Stimulated activated CD4-positive, alpha-beta T cell treated with anti-CD3 and anti-CD28 coated beads, Interleukin-15, amount 100 ng/mL, for 48 hours (primary cell): ENCODE data around the gene RIPK4.
"Not testable (repeated sequence)": the region's sequence is repeated elsewhere in the genome, so short reads cannot be mapped to it uniquely, and the experiment has no call there.

Experiments used
- DNase-seq, 2 donors: peaks; one replicate each; pipeline ENCODE4 v3.0.0-alpha.2; 2020; ENCODE audit warnings: low read depth in 2 of 2

The RIPK4 gene

DNA sequence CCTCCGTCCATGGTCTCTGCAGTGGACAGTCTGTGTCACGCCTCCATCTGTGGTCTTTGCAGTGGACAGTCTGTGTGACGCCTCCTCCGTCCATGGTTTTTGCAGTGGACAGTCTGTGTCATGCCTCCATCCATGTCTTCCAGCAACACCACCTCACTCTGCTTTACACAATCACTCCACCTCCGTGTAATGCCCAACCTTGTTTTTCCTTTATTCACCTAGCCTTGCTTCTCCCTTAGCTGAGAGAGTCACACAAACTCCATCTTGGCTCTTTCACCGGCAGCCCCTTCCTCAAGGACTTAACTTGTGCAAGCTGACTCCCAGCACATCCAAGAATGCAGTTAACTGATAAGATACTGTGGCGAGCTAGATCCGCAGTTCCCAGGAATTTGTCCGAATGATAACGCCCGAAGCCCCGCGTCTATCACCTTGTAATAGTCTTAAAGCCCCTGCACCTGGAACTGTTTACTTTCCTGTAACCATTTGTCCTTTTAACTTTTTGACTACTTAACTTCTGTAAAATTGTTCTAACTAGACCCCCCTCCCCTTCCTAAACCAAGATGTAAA lies 52.5 kb downstream of the RIPK4 start:
- not testable (repeated sequence) for DNase-seq

DNA sequence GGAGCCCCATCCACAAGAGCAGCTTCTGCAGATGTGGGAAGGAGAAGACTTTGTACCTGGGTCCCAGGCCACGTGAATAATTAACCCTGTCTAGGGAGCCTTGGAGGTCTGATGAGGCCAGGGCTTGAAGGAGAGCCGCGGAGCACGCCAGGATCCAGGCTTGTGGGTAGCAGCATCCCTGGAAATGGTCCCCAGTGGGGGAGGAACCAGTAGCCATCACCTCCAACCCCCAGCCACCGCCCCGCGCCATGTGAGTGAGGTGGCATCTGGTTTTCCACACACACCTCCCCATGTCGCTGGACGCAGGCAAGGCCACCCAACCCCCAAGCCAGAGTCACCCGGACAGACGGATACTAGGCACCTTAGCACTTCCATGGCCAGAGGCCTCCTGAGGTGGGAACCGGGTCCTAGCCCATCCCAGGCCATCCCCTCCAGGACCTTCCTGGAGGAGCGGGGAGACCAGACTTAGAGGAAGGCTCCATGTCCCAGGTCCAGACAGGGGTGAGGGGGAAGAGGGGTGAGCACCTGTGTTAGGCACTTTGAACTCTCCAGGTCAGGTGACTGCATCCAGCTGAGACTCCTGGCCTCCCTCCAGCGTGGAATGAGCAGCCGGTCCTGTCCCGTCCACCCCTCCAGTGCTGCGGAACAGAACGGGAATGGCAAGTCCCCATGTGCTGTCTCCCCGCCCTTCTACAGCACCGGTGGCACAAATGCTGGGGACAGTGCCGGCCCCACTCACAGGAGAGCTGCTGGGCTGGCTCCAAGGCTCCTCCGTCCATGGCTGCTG lies 53.2 kb downstream of the RIPK4 start:
- no peak for DNase-seq

DNA sequence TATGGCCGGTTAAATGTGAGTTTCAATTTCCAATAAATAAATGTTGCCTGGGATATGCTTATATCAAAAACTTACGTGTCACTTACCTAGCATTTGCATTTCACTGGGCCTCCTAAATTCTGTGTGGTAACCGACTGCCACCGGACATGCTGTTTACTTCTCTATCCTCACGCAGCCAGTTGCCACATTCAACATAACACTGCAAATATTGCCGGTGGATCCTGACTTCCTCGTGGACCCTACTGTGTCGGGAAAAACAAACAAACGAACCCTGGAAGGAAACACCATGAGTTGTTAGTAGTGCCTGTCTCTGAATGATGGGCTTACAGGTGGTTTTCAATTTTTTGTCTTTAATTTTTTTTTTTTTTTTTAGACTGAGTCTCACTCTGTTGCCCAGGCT lies 54.1 kb downstream of the RIPK4 start:
- no peak for DNase-seq

DNA sequence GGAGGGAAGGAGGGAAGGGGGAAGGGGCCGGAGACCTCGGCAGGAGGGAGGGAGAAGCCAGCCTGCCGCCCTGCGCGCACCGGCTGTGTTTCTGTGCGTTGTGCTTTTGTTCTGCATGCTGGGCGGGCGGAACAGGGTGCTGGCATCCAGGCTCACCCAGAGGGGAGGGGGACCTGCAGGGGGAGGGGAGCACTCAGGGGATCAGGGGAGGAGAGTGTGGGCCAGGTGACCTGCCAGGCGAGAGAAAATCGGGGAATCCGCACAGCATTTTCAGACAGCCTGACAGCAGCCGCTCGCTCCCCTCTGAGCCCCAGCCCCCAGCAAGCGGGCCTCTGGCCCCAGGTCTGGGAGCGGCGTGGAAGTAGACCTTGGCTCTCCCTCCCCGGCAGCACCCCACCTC lies 54.7 kb downstream of the RIPK4 start:
- no peak for DNase-seq

DNA sequence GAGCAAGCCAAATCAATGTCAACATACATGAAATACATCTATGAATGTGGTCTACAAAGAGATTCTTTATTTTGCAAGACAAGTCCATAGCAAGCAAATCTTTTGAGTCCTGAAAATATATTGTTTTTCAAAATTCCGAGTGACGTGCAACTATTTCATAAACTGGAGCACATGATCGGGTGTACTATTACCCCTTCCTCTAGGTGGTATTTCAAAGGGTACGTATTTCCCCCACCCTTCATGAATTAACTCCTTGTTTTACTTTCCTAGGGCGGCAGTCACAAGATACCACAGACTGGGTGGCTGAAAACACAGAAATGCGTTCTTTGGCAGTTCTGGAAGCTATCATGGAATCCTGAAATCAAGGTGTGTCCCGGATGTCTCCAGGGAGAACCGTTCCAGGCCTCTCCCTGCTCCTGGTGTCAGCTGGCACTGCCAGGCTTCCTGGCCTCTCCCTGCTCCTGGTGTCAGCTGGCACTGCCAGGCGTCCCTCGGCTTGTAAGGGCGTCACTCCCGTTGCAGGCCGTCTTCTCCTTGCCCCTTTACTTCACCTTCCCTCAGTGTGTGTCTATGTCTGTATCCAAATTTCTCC lies 55.3 kb downstream of the RIPK4 start:
- DNase-seq = no peak

DNA sequence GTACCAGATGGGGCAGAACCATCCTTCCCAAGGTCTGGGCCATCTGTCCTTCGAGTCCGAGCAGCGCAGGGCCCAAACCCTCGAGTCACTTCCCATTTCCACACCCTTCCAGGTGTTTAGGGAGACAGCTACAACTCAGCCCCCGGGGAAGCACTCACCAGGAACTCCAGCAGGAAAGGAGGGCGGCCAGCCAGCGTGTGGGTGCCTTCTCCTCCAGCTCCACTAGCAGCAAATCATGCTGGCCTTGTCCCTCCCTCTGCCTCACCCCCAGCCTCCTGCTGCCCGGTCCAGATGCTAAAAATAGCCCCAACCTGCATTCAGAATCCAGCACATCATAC lies 56.1 kb downstream of the RIPK4 start:
- no peak for DNase-seq

DNA sequence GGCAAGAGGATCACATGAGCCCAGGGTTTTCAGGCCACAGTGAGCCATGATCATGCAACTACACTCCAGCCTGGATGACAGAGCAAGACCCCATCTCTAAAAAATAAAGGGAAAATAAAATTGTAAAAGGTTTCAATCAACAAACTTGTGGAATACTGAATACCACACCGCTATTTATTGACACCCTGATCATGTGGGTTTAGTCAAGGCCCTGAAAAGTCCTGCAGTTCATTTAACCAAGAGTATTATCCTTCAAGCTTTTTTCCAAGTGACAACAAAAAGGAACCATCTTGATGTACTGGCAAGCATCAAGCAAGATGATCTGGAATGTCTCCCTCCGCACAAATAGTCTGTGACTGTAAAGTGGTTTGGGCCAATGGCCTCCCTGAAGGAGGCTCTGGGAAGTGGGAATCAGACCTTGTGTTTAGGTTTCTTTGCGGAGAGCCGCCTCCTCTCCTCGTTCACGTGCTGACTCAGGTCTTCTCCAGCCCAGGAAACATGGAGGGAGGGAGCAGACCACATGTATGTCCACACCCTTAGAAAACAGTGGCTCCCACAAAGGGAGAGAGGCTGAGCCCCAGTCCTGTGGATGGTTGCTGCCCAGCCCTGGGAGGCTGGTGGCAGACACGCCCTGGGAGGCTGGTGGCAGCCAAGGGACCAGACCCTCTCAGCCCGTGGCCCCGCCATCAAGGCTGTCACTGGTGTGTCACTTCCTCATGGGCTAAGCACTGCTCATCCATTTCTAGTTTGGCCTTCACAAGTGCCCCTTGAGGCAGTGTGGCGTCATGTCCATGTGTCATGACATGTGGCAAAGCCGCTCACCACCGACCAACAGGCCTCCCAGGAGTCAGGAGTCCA lies 56.7 kb downstream of the RIPK4 start:
- DNase-seq = no peak

DNA sequence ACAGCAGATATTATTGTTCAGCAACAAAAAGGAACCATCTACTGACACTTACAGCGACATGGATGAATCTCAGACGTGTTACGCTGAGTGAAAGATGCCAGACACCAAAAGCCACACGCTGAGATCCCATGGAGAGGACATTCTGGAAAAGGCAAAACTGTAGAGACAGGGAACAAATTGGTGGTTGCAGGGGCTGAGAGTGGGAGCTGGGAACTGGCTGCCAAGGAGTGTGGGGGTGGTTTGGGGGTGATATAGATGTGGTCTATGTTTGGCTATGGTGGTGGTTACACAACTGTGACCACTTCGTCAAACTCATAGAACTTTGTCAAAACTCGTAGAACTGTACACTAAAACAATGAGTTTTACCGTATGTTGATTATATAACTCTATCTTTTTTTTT lies 57.7 kb downstream of the RIPK4 start:
- no peak for DNase-seq

DNA sequence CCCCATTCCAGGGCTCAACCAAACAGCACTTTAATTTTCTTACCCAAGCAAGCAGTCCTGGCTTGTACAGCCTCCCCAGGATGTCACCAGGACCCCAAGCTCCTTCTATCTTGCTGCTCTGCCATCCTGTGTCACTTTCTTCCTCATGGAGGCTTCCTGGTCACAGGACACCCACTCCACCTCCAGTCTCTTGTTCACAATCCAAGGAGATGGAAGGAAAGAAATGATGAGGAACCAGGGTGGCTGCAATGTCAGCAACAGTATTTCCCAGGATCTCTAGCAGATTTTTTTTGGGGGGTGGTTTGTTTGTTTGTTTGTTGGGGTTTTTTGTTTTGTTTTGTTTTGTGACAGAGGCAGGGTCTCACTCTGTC lies 58.9 kb downstream of the RIPK4 start:
- DNase-seq = no peak

DNA sequence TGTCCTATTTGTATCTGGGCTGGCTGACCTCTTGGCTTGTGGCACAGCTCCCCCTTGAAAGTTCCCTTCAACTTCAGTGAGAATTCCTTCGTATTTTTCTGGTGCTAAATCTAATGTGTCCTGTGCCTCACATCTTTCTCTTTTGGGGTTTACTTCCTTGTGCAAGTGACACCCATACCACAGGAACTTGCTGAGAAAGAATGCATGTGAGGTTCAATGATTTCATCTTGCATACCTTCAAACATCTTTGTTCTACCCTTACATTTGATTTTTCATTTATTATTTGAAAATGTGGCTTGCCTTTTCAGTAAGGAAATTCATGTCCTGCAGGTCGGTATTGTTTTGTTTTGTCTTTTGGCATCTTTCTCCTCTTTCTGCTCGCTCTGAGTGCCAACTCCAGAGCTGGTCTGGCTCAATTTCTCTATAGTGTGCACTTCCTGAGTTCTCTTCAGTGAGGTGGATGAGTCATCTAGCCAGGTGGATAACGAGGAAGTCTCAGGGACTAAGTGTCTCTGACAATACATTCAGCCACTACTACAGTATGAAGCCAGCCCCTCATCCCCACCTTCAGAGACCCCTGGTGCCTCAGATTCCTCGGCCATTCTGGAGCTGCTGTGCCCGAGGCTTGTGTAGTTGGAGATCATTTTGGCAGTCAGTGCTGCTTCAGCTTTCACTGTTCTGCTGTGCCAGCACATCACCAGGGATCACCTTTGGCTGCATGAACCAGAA lies 59.5 kb downstream of the RIPK4 start:
- DNase-seq = no peak

DNA sequence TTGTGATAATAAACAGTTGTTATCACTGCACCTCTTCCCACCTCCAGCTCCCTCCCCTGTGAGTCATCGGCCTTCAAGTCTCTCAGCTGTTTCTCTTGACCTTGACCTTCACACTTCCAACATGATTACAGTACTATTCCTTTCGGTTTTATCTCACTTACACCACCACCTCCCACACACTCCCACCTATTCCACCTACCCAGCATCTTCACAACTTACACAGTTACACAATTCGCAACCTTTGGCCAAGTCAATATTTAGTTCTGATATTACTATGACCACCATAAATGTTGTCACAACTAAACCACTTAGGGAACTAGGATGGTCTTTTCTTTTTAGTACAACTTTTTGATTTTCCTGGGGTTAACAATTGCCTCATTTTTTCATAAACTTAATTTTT lies 60.2 kb downstream of the RIPK4 start:
- peak in 1 of 2 donors; percentile 8 for DNase-seq

DNA sequence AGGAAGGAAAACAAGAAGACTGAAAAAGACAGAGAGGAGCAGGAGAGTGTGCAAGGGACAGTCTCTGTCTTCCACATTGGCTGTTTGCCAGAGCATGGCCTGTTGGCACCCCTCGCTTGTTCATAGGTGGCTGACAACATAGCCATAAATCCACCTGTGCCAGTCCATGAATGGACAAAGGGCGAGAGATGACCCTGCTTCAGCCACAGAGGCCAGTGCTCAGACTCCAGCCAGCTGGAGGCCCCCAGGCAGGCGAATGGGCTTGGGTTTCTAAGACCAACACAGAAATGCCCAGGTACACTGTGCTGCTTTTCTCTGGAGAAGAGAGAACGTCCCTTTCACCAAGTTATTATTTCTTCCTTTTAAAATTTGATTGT lies 60.6 kb downstream of the RIPK4 start:
- no peak for DNase-seq

DNA sequence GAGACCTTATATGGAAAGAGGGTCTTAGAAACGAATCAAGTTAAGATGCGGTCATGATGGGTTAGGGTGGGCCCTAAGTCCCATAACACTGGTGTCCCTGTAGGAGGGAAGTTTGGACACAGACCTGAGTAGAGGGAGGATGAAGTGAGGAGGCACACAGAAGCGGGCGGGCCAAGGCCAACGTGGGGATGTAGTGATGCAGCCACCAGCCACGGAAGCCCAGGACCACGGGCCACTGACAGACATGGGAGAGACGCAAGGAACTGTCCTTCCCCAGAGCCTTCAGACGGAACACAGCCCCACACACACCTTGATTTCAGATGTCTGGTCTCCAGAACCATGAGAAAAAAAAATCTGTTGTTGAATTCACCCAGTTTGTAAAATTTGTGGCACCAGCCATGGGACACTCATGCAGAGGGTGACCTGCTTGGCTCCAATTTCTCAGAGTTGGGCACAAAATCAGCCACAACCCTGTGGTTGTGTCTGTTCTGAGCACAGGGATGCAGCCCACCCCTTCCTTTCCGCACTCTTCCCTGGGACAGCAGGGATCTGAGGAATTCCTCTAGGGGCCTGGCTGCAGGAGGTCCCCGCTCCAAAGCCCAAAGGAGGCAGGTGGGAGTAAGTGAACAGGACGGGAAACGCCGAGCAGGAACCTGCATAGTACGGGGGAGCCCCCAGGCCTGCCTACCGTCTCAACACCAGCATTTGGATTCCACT lies 61.1 kb downstream of the RIPK4 start:
- DNase-seq = no peak

DNA sequence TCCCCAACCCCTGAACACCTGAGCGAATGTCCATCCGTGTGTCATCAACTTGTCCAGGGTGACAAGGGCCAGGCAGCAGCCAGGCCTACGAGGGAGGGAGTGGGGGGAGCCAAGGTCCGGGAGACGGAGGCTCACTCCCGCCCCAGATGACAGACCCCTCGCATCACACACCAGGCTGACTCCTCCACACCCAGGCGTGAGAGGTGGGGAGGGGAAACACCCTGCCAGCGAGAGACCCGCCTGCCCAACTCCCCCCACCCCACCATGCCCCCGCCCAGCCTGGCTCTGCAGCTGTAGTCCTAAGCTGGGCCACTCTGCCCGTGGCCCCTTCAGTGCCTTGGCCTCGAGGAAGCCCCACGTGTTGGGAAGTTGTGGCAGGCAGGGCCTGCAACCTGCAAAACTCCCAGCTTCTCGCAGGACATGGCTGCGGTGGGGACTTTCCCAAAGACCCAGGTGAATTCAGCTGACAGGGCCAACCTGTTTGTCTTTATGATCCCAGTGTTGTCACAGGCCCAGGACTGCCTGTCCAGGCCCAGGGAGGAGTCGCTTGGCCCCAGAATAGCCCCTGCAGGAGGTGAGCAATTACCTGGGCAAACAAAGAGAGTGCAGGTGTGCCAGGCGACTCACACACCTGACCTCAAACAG lies 62.9 kb downstream of the RIPK4 start:
- no peak for DNase-seq

DNA sequence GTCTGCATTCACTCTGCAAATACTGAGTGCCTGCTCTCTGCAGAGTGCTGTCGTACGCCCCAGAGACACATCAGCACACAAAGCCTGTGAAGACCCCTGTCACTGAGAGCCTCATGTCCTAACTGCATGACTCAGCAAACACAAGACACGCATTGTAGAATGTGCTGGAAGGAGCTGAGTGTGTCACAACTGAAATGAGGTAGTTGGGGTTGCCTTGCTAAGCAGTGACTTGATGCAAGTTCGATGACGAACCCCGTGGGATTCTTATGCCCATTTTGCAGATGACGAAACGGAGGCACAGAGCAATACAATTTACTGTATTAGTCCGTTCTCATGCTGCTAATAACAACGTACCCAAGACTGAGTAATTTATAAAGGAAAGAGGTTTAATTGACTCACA lies 65.1 kb downstream of the RIPK4 start:
- no peak for DNase-seq

DNA sequence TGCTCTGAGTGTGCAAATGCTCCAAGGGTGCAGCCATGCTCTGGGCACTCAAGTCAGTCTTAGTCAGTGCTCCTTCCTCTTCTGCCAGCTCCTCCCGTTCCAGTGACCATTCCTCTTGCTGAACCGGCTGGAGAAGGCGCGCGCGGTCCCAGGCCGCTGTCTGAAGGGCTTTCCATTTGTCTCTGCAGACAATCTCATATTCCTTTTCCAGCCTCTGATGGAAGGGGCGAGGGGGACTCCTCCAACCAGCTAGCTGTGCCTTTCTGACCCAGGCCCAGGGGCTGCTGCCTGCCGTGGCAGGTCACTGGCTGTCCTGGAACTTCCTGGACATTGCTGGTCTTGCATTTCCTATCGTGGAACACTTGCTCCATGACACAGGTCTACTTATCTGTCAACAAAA lies 67.5 kb downstream of the RIPK4 start:
- DNase-seq = no peak

DNA sequence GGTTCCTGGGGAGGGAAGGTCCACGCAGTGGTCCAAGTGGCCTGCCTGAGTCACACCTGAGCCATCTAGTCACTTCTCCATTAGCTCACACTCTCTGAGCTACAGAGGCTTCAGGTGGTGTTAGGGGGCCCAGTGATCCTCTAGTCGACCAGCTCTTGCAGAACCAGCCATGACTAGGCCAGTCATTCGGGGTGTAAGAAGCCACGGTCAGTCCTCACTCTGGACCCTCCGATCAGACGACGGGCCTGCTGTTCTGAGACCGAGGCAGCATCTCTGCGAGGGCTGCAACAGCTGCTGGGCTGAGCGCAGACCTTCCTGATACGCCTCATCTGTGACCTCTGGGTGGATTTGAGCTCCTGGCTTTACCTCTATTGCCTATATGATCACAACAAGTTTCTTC lies 68.8 kb downstream of the RIPK4 start:
- no peak for DNase-seq

DNA sequence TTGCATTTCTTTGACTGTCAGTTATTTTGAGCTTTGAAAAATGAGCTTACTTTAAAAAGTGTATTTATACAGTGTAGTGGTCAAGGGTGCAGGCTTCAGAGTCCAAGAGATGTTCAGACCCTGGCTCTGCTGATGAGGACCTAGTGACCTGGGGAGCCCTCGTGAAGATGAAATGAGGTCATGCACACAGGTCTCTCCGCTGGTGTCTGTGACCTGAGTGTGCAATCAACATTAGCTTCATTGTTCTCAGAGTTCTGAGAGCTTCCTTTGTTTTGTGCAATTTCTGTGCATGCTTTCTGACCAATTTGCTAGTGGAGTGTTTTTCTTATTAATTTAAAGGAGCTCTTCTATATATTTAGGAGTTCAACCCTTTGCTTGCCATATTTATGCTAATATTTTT lies 71.3 kb downstream of the RIPK4 start:
- DNase-seq = no peak

DNA sequence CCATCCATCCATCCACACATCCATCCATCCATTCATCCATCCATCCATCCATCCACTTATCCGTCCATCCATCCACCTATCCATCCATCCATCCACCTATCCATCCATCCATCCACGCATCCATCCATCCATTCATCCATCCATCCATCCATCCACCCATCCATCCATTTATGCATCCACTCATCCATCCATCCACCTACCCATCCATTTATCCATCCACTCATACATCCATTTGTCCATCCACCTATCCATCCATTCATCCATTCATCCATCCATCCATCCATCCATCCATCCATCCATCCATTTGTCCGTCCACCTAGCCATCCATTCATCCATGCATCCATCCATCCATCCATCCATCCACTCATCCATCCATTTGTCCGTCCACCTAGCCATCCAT lies 72.8 kb downstream of the RIPK4 start:
- not testable (repeated sequence) for DNase-seq

DNA sequence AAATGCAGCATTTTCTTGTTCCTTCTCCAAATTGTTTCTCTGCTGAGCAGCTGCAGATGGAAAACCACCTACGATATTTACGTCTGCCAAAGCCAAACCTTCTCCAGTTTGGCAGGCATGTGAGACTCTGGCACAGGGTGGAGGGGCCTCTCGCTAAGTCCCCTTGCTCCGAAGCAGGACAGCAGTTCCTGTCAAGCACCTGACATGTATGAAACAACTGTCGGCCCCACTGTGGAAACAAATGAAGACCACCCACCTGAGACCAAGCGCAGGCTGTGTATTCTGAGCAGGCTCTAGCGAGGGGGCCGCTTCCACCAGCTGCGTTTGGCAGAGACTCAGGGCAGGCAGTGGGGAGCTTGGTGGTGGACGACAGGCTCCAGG lies 74.7 kb downstream of the RIPK4 start:
- DNase-seq = no peak
